ENCODE results near the gene RNF213.
A peak's percentile ranks its signal among the peaks of the same experiment; 100 is the strongest.

RNF213 gene

DNA sequence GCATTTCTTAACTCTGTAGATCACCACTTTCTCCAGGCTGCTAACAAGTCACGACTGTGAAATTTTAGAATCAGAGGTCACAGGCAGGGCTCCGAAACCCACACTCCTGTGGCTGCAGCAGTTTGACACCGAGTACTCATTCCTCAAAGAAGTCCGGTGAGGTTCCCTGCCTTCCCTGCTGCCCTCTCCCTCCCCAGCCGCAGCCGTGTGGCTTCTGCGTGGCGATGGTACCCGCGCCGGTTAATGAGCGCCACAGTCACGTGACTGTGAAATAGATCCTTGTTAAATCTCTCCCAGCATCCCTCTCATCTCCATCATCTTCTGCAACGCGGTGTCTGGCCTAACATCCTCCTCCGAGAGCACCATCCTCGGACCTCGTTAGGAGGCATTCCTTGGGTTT is 89.1 kb downstream of the RNF213 start:
- peak overlapping the region; percentile 8; the same call in 1 of the 2 replicates for H3K27ac ChIP-seq
- no peak for DNase-seq (ENCODE audit: low spot score)
- ChIA-PET POLR2A (ENCODE audit: low non-redundant PET) (no interaction called here), CTCF (no interaction called here)
- TF ChIP-seq CTCF (conservative IDR thresholded peaks at IDR 0.05; ENCODE audit: low read depth): no peak

GRCh38 chr17:80352216-80352895 is 91.7 kb downstream of the RNF213 start:
- no peak for DNase-seq (ENCODE audit: low spot score)
- ChIA-PET CTCF (no interaction called here), POLR2A (ENCODE audit: low non-redundant PET) (no interaction called here)
- no peak for TF ChIP-seq CTCF (conservative IDR thresholded peaks at IDR 0.05; ENCODE audit: low read depth)
- no peak overlapping the region for H3K27ac ChIP-seq

DNA sequence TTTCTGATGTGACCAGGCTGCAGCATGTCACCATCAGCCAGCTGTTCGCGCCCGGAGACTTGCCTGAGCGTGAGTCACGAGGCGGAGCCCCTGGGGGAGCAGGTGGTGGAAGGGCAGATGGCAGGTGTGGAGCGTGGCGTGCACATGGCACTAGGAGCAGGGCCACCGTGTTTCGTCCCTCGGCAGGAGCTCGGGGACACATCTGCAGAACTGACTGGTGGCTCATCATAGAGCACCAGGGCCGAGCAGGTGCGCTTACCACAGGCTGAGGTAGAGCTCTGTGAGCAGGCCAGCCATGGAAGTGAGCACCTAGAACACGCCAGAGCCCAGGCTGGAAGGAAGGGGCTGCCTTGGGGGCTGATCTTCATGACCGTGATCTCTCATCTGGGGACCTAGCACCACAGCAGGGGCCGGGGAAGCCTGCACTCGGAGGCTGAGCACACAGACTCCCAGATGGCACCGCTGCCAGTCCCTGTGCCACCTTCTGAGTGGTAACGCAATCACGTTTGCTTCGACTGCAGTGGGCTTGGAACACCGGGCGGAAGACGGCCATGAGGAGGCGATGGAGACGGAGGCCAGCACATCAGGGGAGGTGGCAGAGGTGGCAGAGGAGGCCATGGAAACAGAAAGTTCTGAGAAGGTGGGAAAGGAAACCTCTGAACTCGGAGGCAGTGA is 92.5 kb downstream of the RNF213 start:
- DNase-seq (ENCODE audit: low spot score): no peak
- ChIA-PET CTCF (no interaction called here), POLR2A (ENCODE audit: low non-redundant PET) (no interaction called here)
- TF ChIP-seq CTCF (conservative IDR thresholded peaks at IDR 0.05; ENCODE audit: low read depth): no peak
- H3K27ac ChIP-seq: no peak overlapping the region

- POLR2A ChIA-PET (ENCODE audit: low non-redundant PET): no interaction called here
- no peak overlapping the region for H3K27ac ChIP-seq
- DNase-seq (ENCODE audit: low spot score): no peak
- TF ChIP-seq CTCF (conservative IDR thresholded peaks at IDR 0.05; ENCODE audit: low read depth): no peak
- CTCF ChIA-PET: no interaction called here
Measured at GRCh38 chr17:80353718-80354275, 93.1 kb downstream of the RNF213 start.

DNA sequence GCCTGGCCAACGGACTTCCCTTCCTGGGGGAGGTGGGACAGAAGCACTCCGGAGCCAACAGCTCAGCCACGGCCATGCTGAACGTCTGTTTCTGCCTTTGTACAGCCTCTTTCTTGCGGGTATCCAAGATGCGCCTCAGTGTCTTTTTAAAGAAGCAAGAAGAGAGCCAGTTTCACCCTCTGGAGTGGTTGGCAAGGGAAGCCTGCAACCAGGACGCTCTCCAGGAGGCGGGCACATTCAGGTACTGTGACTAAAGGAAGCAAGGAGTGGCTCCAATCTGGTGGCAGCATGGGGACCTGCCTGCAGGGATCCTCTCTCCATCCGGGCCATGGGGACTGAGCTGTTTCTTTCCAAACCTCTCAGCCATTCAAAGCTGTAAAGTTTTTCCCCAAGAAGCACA is 93.7 kb downstream of the RNF213 start:
- H3K27ac ChIP-seq: no peak overlapping the region
- ChIA-PET POLR2A (ENCODE audit: low non-redundant PET) (no interaction called here), CTCF (no interaction called here)
- no peak for TF ChIP-seq CTCF (conservative IDR thresholded peaks at IDR 0.05; ENCODE audit: low read depth)
- no peak for DNase-seq (ENCODE audit: low spot score)

- TF ChIP-seq CTCF (conservative IDR thresholded peaks at IDR 0.05; ENCODE audit: low read depth): no peak
- no peak for DNase-seq (ENCODE audit: low spot score)
- POLR2A ChIA-PET (ENCODE audit: low non-redundant PET): no interaction called here
- CTCF ChIA-PET: no interaction called here
- H3K27ac ChIP-seq: peak overlapping the region; percentile 12; the same call in 1 of the 2 replicates
Measured at GRCh38 chr17:80356231-80356856, 95.7 kb downstream of the RNF213 start.
